ENCODE results near the gene DNAH14. TPM values are rescaled to one million over a fixed set of nuclear protein-coding genes. Genes with fewer than 3 reads are reported as not detected.

DNAH14 gene
- total RNA-seq, 1 experiment from 2014 or later, result 77.2 TPM

DNA sequence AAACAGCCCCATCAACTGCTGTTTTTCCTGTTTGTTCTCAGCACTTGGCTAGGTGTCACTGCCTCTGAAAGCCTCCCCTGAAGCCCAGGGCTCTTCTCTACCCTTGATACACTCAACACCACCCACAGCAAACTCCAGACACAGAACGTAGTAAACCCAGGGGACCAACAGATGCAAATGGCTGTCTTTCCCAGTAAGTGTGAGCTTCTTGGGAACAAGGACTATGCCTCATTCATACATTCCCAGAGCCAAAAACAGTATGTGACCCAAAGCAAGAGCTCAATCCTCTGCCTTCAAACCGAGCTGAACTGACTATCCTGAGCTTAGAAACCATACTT lies 494.0 kb downstream of the DNAH14 start:
- H3K4me3 ChIP-seq, result no peak overlapping the region
- no peaks in the 10 kb centered on the region for H3K27me3 ChIP-seq
- H3K27ac ChIP-seq, result no peak overlapping the region
- H3K4me1 ChIP-seq, result peaks cover 15% of the 10 kb centered on the region
- H3K36me3 ChIP-seq, result peaks cover 34% of the 10 kb centered on the region
- DNase-seq, result no peak
- H3K9me3 ChIP-seq (replicated peaks), result no peaks in the 10 kb centered on the region

DNA sequence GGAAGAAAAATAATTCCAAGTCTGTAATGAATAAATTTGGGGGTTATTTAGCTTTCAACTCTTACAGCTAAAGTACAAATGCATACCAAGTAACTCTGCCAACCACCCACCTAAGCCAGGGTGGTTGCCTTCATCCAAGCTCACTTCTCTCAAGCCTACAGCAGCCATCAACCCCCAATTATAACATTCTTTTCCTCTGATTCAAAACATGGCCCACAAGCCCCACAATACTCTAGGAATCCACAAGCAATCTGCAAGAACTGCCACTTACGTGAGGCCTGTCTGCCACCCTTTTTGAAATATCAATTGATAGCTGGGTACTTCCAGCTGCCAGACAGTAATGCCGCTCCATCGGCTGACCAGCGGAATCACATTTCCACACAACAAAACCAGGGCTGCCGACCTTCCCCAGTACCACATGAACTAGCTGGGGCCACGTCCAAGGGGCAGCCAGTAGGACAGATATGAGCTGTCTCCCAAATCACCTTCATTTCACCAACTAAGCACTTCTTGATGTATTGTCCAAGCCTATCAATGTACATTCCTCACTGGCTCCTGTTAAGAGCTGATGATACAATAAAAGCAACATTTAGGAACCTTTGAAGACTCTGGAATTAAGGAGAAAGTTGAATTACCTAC lies 495.2 kb downstream of the DNAH14 start:
- no peak for DNase-seq

DNA sequence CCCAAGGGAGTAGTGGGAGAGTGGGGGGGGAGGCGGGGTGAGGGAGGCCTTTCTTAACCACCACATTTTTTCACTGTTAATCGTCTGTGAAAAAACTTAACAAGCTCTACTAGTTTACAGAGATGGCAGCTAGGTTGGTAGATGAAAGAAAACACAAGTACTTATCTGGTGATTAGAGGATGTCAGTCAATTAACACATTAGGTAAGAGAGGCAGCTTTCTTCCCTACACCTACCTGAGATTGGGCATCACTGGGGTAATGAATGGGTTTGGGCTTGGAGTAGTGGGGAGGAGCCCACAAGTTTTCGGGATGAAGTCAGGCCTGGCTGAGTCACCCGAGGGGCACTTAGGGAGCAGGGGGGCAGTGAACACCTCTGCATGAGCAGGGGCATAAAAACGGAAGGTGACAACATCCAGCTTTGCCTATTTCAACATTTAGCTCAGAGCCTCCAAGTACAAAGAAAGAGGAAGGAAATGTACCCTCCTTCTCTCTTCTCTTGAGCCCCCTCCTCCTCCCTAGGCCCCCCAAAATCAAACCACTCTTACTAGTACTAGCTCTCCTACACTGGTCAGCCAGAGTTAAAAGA lies 495.8 kb downstream of the DNAH14 start:
- no peak overlapping the region for H3K4me3 ChIP-seq
- peaks cover 15% of the 10 kb centered on the region for H3K4me1 ChIP-seq
- H3K27ac ChIP-seq, result no peak overlapping the region
- DNase-seq, result no peak
- H3K27me3 ChIP-seq, result no peaks in the 10 kb centered on the region
- H3K36me3 ChIP-seq, result peaks cover 16% of the 10 kb centered on the region
- 0 out of 2 replicates have a peak, but pooled peaks cover 1% of the 10 kb centered on the region for H3K9me3 ChIP-seq (replicated peaks)

More for the DNA sequence above, 495.2 kb downstream of the DNAH14 start:
- Histone ChIP-seq H3K9me3 (replicated peaks) (no peaks in the 10 kb centered on the region), H3K36me3 (peaks cover 22% of the 10 kb centered on the region), H3K27ac (no peak overlapping the region), H3K4me3 (no peak overlapping the region), H3K4me1 (peaks cover 15% of the 10 kb centered on the region), H3K27me3 (no peaks in the 10 kb centered on the region)

DNA sequence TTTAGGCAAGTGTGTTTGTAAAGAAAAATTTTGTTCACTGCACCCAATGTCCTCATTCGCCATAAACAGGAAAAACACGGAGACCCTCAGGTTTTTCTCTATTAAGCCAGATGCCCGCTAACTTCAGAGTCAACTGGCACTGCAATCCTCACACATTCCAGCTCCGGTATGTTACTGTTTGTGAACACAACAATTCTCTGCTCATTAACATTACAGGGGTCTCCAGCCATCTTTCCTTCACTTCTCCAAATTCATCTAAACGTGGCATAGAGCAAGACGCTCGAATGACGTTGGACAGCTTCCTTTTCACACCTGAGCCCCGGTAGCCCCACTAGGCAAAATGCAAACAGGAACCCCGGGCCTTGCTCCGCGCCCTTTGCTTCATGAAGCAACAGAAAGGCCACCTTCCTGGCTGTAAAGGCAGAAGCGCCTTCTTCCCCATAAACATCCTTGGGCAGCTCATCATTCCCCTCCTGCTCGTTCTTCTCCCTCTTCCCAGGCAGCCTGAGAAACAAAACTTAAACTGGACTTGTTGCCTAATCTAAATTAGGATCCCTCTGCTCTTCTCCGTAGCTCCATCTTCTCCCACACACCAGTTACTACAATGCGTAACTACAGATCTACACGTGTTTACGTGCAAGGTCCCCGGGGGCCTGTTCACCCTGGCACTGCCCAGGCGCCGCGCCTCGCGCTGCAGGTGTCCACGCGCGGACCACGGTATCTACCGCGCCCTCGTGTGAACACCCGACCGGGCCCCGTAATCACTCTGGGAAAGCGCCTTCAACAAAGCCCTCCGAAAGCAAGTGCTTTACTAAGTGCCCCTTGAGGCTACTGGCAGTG lies 497.1 kb downstream of the DNAH14 start:
- no peak overlapping the region for H3K27ac ChIP-seq

DNA sequence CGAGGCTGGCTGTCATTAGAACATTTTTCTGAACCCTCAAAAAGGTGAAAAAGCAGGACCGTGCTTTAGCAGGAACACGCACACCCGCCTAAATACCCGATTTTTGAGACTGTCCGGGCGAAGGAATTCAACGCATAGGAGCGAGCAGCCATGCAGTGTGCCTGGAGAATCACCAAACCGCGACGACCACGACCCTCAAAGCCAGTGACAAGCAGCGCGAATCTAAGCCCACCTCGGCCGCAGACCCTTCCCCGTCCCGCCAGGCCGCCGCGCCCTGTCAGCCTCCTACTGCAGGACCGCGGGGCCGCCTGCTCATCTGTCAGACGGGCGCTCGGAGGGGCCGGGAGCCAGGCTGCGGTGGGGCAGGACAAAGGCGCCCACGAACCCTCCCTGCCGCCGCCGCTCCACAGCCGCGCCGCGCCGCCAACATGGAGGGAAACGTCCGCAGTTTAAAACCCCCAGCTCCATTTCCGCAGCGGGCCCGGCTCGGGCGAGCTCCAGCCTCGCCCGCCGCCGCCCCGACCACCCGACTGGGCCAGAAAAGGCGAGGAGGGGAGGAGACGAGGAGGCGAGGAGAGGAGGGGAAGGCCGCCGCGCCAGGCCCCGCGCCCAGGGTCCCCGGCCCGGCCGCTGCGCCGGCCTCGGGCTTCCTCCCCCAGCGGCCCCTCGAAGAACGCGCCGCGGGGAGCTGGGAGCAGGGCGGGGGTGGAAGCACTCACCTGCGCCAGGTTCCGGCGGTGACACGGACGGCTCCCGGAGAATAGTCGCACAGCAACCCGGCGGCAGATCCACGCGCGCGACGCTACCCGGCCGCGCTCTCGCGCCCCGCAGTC lies 498.0 kb downstream of the DNAH14 start, which contains the start of gene LBR:
Gene LBR, minus strand, starts transcription at position 804 of the 833 bp plus-strand sequence. CDS start 3,963 bp downstream, outside the sequence.
- H3K4me1 ChIP-seq, result peaks cover 15% of the 10 kb centered on the region
- no peaks in the 10 kb centered on the region for H3K27me3 ChIP-seq
- no peaks in the 10 kb centered on the region for H3K36me3 ChIP-seq
- peak; percentile 51 to 66 for DNase-seq
- 0 out of 2 replicates have a peak, but pooled peaks cover 2% of the 10 kb centered on the region for H3K9me3 ChIP-seq (replicated peaks)
- H3K4me3 ChIP-seq, result peak within 1 kb of the TSS; percentile 92
- H3K27ac ChIP-seq, result peak within 1 kb of the TSS; percentile 72

More for the DNA sequence above, 497.1 kb downstream of the DNAH14 start:
- DNase-seq, result peak; percentile 33 to 36
- peaks cover 15% of the 10 kb centered on the region for H3K4me1 ChIP-seq
- H3K4me3 ChIP-seq, result peak overlapping the region; percentile 92
- peaks cover 5% of the 10 kb centered on the region for H3K36me3 ChIP-seq
- 0 out of 2 replicates have a peak, but pooled peaks cover 2% of the 10 kb centered on the region for H3K9me3 ChIP-seq (replicated peaks)
- no peaks in the 10 kb centered on the region for H3K27me3 ChIP-seq

DNA sequence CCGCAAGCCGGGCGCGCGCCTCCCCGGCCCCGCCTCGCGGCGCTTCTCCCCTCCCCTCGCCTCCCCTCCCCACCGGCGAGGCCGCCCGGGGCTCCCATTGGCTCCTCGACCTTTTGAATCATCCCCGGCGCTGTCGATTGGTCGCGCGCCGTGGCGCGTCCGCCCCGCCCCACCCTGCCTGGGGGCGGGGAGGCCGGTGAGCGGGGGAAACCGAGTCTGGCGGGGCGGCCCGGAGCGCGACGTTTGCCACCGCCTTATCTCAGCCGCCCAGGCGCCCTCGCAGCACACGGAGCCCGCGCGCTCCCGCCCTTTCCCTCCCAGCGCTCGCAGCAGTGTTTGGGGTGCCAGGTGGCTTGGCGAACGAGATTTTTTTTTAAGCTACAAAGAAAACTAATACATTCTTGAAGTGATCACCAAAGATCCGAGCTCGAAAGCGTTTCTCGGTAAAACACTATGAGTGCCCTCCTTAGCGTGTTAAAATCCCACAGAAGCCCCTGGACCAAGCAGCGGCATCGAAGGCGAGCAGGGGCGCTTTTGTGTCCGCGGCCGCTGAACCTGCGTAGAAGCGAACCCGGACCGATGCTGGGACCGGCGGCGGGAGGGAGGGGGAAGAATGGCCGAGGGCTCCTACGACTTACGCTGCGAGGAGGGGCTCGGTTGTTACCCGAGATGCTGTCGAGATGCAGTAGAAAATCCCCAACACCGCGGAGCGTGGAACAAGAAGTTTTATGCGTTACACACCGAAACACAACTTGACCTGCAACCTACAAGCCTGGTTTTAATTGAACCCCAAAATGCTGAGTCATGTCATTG lies 498.8 kb downstream of the DNAH14 start:
- peak; percentile 93 to 94 for DNase-seq
- Histone ChIP-seq H3K27ac (peak overlapping the region; percentile 72), H3K4me3 (peak overlapping the region; percentile 92), H3K36me3 (no peaks in the 10 kb centered on the region), H3K4me1 (peaks cover 15% of the 10 kb centered on the region), H3K9me3 (replicated peaks) (0 out of 2 replicates have a peak, but pooled peaks cover 2% of the 10 kb centered on the region), H3K27me3 (no peaks in the 10 kb centered on the region)

DNA sequence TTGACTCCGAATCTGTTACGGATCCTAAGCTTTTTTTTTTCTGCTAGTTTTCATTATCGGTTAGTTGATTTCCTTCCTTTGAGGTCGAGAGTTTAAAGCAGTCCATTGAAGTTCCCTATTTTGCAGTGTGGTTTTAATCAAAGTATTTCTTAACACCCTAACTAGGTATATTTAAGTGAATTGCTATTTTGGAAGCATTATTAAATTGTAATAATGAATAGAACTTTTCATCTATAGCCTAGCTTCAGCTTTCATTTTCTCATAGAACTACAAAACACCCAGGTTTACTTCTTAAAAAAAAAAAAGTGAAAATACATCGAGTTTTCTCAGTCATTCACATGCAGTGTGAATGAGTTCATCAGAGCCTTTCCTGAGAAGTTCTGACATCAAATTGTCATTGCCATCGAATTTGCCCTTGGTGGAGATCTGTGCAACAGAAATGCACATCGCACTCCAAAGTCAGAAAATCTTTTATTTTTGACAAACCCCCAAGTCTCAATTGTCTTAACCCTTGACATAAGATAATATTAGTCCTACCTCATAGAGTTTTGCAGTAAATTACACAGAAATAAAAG lies 499.5 kb downstream of the DNAH14 start:
- Histone ChIP-seq H3K36me3 (no peaks in the 10 kb centered on the region), H3K27me3 (no peaks in the 10 kb centered on the region), H3K4me3 (peak overlapping the region; percentile 92), H3K9me3 (replicated peaks) (0 out of 2 replicates have a peak, but pooled peaks cover 2% of the 10 kb centered on the region), H3K27ac (peak overlapping the region; percentile 72), H3K4me1 (peaks cover 15% of the 10 kb centered on the region)
- no peak for DNase-seq

DNA sequence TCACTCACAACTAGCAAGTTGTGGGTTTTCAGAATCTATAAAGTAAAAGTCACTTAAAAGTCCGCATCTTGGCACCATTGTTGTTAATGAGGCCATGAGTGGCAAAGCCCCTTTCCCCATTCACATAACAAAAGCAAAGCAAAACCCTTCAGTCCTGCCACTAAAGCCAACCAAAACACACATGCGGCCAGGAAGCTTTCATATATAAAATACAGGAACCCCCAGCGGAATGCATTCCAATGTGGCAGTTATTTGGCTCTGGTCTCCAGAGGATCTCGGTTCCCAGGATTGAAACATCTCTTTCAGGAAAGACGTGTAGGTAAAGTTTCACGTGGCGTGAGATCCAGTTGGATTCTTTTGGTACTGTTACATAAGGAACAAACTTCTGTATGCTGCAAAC lies 500.8 kb downstream of the DNAH14 start:
- no peak overlapping the region for H3K27ac ChIP-seq
- DNase-seq, result no peak
- no peaks in the 10 kb centered on the region for H3K27me3 ChIP-seq
- H3K4me1 ChIP-seq, result peaks cover 8% of the 10 kb centered on the region
- no peak overlapping the region for H3K4me3 ChIP-seq
- H3K9me3 ChIP-seq (replicated peaks), result 0 out of 2 replicates have a peak, but pooled peaks cover 2% of the 10 kb centered on the region
- no peaks in the 10 kb centered on the region for H3K36me3 ChIP-seq

DNA sequence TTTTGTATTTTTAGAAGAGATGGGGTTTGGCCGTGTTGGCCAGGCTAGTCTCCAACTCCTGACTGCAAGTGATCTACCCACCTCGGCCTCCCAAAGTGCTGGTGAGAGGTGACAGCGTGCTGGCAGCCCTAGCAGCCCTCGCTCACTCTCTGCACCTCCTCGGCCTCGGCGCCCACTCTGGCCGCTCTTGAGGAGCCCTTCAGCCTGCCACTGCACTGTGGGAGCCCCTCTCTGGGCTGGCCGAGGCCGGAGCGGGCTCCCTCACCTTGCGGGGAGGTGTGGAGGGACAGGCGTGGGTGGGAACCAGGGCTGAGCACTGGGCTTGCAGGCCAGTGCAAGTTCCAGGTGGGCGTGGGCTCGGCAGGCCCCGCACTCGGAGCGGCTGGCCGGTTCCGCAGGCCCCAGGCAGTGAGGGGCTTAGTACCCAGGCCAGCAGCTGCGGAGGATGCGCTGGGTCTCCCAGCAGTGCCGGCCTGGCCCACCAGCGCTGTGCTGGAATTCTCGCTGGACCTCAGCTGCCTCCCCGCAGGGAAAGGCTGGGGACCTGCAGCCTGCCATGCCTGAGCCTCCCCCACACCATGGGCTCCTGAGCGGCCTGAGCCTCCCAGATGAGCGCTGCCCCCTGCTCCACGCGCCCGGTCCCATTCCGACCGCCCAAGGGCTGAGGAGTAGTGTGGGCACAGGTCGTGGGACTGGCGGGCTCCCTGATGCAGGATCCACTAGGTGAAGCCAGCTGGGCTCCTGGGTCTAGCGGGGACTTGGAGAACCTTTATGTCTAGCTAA lies 501.8 kb downstream of the DNAH14 start:
- Histone ChIP-seq H3K36me3 (no peaks in the 10 kb centered on the region), H3K27ac (no peak overlapping the region), H3K27me3 (no peaks in the 10 kb centered on the region), H3K4me1 (no peaks in the 10 kb centered on the region), H3K9me3 (replicated peaks) (0 out of 2 replicates have a peak, but pooled peaks cover 2% of the 10 kb centered on the region), H3K4me3 (no peak overlapping the region)
- no peak for DNase-seq

DNA sequence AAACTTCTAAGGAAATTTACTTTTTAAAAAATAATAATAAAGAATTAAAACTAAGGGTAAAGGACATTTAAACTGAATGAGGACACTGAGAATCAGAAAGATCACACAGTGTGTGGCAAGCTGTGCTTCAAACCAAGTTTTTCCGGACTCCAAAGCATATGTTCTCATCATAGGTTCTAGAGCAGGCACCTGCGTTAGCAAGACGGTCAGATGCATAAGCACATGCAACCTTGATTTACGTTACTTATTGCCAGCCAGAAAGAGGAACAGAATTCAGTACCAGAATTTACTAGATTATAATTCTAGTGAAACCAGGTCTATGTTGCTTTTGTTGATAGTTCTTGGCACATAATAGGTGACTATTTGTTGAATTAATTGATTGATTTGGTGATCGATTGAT lies 504.6 kb downstream of the DNAH14 start:
- Histone ChIP-seq H3K36me3 (no peaks in the 10 kb centered on the region), H3K27me3 (no peaks in the 10 kb centered on the region)
- DNase-seq, result no peak

DNA sequence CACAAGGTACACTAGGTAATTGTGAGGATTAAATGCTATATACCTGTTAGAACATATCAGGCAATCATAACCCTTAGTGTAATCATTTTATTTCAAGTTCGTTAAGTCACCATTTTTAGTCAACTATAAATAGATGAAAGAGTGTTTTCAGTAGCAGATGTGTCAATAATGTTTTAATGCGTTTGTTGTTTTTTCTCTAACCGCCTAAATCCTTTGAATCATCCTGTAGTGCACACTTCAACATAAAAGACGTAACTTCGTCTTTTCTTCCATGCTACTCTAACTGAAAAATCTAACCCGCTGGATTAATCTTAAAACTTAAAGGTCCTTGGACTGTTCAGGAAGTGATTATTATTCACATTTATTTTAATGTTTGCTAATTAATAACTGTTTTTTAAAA lies 505.6 kb downstream of the DNAH14 start:
- Histone ChIP-seq H3K4me1 (no peaks in the 10 kb centered on the region), H3K36me3 (no peaks in the 10 kb centered on the region), H3K4me3 (no peak overlapping the region), H3K27me3 (no peaks in the 10 kb centered on the region), H3K27ac (no peak overlapping the region), H3K9me3 (replicated peaks) (0 out of 2 replicates have a peak, but pooled peaks cover 2% of the 10 kb centered on the region)
- DNase-seq, result no peak

More for the DNA sequence above, 504.6 kb downstream of the DNAH14 start:
- no peak overlapping the region for H3K4me3 ChIP-seq
- 0 out of 2 replicates have a peak, but pooled peaks cover 2% of the 10 kb centered on the region for H3K9me3 ChIP-seq (replicated peaks)
- H3K4me1 ChIP-seq, result no peaks in the 10 kb centered on the region
- H3K27ac ChIP-seq, result no peak overlapping the region

DNA sequence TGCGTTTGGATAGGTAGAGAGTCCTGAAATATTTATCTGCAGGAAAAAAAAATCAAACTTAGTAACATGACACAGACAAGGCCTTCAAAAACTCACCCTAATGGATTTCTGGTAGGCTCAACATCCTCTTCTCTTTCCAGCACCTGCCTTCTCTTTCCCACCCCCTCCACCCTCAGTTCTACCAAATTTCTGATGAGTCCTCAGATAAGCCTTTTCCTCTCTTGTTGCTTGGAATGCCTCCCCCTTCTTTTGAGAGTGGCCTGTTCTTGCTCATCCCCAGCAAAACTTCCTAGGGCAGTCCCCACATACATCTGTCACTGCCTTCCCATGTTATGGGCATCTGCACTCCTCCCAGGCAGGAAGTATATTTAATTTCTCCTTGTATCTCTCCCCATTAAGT lies 506.0 kb downstream of the DNAH14 start:
- Histone ChIP-seq H3K36me3 (no peaks in the 10 kb centered on the region), H3K9me3 (replicated peaks) (no peaks in the 10 kb centered on the region)

More for the DNA sequence above, 506.0 kb downstream of the DNAH14 start:
- Histone ChIP-seq H3K27ac (no peak overlapping the region), H3K4me3 (no peak overlapping the region), H3K4me1 (no peaks in the 10 kb centered on the region), H3K27me3 (no peaks in the 10 kb centered on the region)
- no peak for DNase-seq
